Suprapubic skin (tissue), 3 donors: ENCODE data around the gene SIRT7.

Experiments
- CTCF ChIP-seq, 2 donors: fragments of 200-600 bp in 1 of 2; fragments of 450-650 bp in 1 of 2; sonication (generic) in 1 of 2; IDR thresholded peaks; one replicate each; pipeline ENCODE4 v1.5.1; 2016 to 2019; ENCODE audit warnings: antibody characterized with exemption in 2 of 2, mild to moderate bottlenecking in 1 of 2, moderate library complexity in 1 of 2
- POLR2A ChIP-seq, 2 donors: fragments of 450-650 bp; IDR thresholded peaks; one replicate each; pipeline ENCODE4 v1.6.1; 2017; ENCODE audit warnings: antibody characterized with exemption in 2 of 2, mild to moderate bottlenecking in 2 of 2, moderate library complexity in 2 of 2

GRCh38 chr17:81877569-81877968 lies 40.4 kb downstream of the SIRT7 start:
- TF ChIP-seq CTCF (IDR thresholded peaks at IDR 0.05) (no peak), POLR2A (IDR thresholded peaks at IDR 0.05) (no peak)
